HG03095 (cell line): ENCODE measurements around the gene NCBP1.
"Not testable (repeated sequence)": the region's sequence is repeated elsewhere in the genome, so short reads cannot be mapped to it uniquely, and the experiment has no call there.

Experiments used
- ATAC-seq: cut with Tn5 transposase; IDR thresholded peaks from one replicate; pipeline ENCODE4 v1.9.1; 2021; ENCODE audit warnings: moderate library complexity; ENCODE audit not compliant: unreplicated experiment

NCBP1 gene

DNA sequence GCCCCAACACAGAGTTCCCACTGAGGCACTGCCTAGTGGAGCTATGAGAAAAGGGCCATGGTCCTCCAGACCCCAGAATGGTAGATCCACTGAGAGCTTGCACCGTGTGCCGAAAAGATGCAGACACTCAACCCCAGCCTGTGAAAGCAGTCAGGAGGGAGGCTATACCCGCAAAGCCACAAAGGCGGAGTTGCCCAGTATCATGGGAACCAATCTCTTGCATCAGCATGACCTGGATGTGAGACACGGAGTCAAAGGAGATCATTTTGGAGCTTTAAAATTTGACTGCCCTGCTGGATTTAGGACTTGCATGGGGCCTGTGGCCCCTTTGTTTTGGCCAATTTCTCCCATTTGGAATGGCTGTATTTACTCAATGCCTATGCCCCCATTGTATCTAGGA is 11.1 kb upstream of the NCBP1 start:
- ATAC-seq: not testable (repeated sequence)

DNA sequence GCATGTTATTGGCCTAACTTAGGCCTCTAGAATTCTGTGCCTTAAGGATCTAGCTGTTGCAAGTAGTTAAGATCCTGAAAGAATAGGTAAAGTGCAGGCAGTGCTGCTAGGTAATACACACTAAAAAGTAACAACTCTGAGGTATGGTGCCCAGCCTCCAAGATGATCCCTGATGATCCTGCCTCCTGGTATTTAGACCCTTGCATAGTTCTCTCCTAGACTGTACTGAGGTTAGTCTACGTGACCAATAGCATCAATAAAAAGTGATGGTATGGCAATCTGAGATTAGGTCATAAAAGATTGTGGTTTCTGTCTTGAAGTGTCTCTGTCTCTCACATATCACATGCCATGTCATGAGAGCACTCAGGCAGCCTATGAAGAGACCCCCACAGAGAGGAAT is 9.7 kb upstream of the NCBP1 start:
- ATAC-seq: no peak

DNA sequence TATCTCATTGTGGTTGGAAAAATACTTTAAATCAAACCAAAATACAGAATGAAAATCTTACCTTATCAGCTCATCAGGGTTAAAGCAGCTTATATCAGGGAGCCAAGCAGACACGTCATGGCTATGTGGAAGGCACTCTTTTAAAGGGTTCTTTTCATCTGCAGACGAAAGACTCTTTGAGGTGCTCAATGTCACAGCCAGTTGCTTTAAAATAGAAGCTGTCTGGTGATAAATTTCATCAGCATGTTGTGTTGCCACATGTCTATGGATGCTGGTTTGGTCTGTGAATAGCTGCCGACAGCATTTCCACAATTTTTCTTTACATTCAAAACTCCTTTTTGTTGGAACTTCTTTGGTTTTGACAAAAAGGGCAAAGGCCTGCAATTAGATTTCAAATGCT is 8.0 kb upstream of the NCBP1 start:
- ATAC-seq: no peak

DNA sequence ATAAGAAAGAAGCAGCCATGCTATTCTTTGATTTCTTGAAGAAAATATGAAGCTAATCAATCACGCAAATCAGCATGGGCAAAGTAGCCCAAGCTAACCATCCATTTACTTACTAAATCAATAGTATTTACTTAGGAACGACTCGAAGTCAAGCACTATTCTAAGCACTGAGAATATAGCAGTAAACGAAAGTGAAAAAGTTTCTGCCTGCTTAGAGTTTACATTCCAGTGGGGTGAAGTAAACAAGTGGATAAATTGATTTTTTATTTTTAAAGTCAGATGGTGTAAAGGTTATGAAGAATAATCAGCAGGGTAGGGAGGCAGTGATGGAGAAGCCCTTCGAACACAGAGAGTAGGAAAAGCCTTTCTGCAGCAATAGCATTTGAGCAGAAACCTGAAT is 6.0 kb upstream of the NCBP1 start:
- ATAC-seq: no peak

DNA sequence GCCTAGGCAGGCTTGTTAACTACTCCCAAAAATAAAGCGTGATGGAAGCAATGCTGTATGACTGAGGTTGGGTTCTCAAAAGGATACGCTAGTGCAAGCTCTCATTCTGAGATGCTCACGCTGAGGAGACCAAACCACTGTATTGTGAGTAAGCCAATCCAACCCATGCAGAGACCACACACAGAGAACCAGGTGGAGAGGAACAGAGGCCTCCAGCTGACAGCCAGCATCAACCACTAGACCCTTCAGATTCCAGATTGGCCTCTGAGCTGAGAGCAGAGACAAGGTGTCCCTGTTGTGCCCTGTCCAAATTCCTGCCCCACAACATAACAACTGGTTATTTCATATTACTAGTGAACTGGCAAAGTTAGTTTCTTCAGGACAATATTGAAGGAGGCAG is 5.0 kb upstream of the NCBP1 start:
- ATAC-seq: no peak

DNA sequence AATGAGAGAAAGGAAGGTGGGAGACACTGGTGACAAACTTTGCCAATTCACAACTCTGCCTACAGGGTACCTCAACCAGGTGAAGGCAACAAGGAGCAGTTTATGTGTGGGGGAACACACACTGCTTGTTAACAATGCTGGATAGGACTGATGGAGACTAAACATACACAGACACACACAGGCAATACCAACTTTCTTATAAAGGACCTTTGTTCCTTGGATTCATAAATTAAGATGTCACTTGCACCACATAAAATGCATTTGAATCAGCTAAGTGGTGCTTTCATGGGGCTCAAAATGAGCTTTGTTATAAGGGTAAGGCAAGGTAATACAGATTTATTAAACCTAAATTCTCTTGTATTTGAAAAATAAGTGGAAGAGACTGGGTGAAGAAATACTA is 4.5 kb upstream of the NCBP1 start:
- ATAC-seq: no peak

DNA sequence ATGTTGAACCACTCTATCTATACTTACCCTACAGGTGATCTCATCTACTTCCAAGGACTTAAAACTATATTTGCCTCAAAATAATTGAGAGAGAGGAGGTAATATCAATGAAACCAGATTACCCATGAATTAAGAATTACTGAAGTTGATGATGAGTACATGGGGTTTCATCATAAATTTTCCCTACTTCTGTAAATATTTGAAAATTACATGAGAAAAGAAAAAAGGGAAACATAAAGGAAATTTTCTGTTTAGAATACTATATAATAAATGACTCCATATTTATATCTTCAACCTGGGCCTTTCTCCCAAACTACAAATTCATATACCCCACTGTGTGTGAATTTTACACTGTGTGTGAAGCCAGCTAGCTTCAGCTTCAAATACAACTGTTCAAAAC is 3.0 kb upstream of the NCBP1 start:
- no peak for ATAC-seq

GRCh38 chr9:97632248-97632984 is 1.2 kb upstream of the NCBP1 start:
- no peak for ATAC-seq

DNA sequence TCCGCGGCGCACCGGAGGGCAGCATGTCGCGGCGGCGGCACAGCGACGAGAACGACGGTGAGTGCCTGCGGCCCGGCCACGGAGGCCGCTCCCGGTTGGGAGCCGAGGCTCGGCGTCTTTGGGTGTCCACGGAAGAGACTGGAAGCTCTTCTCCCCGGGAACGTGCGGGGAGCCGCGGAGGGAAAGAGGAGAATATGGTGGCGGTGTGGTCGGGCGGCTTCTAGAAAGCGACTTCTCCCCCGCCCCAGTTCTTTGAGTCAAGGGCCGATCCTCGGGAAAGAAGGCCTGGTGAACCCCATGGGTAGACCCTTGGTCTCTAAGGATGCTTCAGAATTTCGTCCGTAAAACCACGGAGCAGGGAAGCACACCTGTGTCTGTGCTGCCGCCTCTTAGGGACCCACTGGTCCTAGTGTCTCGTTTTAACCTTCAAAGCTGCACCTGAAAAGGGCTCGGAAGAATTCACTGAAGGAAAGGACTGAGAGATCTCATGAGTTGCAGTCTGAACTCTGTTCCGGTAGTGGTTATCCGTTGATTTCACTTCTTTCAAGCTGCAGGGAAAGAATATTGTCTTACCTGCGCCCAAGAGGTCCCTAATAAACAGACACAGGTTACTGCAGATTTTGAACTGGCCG is 354 bp downstream of the NCBP1 start:
- no peak for ATAC-seq

DNA sequence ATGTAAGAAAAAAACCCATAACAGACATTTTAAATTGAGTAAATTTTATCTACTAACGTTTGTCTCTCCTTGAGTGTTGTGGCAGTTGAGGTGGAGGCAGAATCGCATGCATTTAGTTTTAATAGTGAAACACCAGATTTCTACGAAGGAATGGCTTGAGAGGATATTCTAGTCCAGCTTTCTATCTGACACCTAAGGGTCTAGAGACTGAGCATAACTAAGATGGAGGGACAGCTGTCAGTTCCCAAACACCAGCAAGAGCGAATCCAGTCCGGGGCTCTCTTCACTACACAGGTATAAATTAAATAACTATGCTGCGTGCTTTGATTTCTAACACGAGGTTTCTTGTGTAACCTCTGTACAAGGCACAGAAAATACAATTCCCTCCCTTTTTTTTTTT is 1.4 kb downstream of the NCBP1 start:
- ATAC-seq: no peak

DNA sequence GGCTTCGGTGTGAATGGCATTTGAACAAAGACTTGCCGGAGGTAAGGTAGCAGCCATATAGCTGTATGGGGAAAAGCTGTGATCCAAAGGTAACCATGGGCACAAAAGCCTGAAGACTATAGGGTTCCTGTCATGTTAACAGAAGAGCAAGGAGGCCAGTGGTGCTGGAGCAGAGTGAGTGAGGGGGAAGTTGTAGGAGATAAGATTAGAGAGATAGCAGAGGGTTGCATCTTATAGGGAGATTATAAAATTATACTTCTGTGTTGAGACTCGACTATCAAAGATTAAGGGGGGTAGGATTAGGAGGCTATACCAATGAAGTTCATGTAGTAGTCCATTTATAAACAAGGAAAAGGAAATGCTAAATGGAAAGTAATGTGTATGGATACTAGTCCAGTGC is 3.3 kb downstream of the NCBP1 start:
- no peak for ATAC-seq

DNA sequence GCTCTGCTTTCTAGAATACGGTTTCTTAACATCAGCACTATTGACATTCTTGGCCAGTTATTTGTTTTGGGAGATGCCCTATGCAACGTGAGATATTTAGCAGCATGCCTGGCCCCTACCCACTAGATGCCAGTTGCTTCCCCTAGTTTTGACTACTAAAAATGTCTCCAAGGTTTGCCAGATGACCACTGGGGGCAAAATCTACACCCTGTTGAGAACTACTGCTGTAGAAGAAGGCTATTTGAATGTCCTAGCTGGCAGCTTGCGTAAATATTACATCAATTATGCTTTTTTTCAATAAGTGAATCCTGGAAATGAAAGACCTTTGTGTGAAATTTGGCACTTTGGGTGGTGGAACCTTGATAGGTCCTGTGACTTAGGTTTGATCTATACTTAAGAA is 5.0 kb downstream of the NCBP1 start:
- no peak for ATAC-seq

DNA sequence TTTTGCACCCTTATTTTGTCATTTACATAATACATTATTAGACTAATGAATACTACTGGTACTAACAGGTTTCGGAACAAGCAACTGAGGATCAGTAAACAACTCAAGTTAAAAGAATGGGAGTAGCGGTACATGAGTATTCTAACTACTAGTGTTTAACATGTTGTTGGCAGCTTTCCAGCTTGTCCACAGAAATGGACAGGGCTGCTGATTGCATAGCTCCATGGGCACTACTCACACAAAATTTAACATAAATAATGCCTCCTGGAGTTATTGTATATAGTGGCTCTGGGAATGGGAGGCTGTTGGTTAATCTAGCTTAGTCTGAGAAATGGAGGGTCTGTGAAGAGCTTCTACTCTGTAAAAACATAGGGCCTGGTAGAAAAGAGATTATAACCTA is 6.7 kb downstream of the NCBP1 start:
- ATAC-seq: no peak

DNA sequence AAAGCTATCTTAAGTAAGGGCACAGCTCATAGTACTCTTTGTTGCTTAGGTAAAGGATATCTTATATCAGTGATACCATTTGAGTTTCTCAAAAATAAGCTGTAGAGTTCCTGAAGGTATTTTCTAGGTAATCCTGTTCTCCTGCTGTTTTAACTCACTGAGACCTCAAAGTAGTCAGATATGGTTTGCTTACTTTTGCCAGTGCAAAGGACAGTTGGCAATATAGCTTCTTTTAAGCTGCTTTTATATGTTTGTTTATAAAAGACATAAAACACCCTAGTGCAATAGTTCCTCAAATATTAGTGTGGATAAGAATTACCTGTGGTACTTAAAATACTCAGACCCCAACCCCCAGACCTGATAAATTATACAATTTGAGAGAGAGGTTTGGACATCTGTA is 12.1 kb downstream of the NCBP1 start:
- ATAC-seq: no peak

DNA sequence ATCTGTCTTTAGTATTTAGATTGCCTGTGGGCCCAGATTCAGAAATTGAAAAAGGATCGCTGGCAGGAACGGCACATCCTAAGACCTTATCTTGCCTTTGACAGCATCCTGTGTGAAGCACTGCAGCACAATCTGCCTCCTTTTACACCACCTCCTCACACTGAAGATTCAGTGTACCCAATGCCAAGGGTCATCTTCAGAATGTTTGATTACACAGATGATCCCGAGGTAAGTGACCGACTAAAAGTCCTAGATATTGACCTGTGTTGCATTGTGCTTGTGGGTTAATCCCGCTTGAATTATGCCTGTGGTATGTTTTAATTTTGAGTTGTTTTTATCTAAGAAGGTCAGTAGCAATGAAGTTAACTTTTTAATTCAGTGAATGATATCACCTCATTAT is 14.4 kb downstream of the NCBP1 start:
- no peak for ATAC-seq

- no peak for ATAC-seq
Measured at GRCh38 chr9:97651646-97652045, 18.0 kb downstream of the NCBP1 start.

- ATAC-seq: no peak
Measured at GRCh38 chr9:97658707-97659106, 25.1 kb downstream of the NCBP1 start.

GRCh38 chr9:97659771-97660170 is 26.1 kb downstream of the NCBP1 start:
- ATAC-seq: no peak

DNA sequence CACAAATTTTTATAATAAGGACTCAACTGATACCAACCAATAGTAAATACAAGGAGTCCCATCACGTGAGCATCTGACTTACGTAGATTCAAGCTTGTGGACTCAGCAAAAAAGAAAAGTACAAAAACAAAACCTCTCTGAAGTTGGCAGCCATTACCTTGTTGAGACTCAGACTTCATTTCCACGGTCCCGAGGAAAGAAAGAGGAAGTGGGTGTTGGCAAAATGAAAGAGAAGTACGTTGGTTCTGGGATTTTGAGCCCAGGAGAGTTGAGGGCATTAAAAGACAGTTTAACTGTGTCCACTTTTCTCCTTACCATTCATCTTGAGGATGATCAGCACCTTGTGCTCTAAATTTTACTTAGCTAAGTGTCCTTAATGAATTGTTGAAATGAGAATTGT is 26.7 kb downstream of the NCBP1 start:
- ATAC-seq: no peak

- ATAC-seq: no peak
Measured at GRCh38 chr9:97660847-97661246, 27.2 kb downstream of the NCBP1 start.

GRCh38 chr9:97665742-97666141 is 32.1 kb downstream of the NCBP1 start:
- ATAC-seq: no peak

GRCh38 chr9:97666907-97667686 is 33.5 kb downstream of the NCBP1 start:
- no peak for ATAC-seq
